Neural cell (in vitro differentiated cells): ENCODE measurements around the gene OLFM3. TPM values are rescaled to one million over a fixed set of nuclear protein-coding genes. Genes with fewer than 3 reads are reported as not detected.

ENCODE experiments used
- H2AFZ ChIP-seq: fragments of 200-600, 300-800 bp; sonication (generic), shearing (Covaris generic); 2 replicates; pipeline ENCODE4 v1.6.0; 2014; ENCODE audit warnings: low read depth, mild to moderate bottlenecking, antibody characterized with exemption, low read length, moderate library complexity
- H3F3A ChIP-seq: fragments of 200-600 bp; shearing (Covaris generic); 2 replicates; pipeline ENCODE4 v1.6.1; 2016; ENCODE audit warnings: mild to moderate bottlenecking, moderate library complexity, mixed read lengths, antibody characterized with exemption, low read length; ENCODE audit not compliant: insufficient read depth, poor library complexity, severe bottlenecking
- H3K27ac ChIP-seq: fragments of 200-600, 300-800 bp; sonication (generic), shearing (Covaris generic); 2 replicates; pipeline ENCODE4 v1.5.1; 2014; ENCODE audit warnings: mild to moderate bottlenecking, low read length, moderate library complexity
- H3K27me3 ChIP-seq: fragments of 300-800, 200-600 bp; sonication (generic), shearing (Covaris generic); 2 replicates; pipeline ENCODE4 v1.6.0; 2014; ENCODE audit warnings: mild to moderate bottlenecking, low read depth, low read length, moderate library complexity; ENCODE audit not compliant: insufficient read depth
- H3K36me3 ChIP-seq: fragments of 300-800, 200-600 bp; sonication (generic), shearing (Covaris generic); 2 replicates; pipeline ENCODE4 v1.5.1; 2014; ENCODE audit warnings: mild to moderate bottlenecking, antibody characterized with exemption, low read length, moderate library complexity; ENCODE audit not compliant: insufficient read depth
- H3K4me2 ChIP-seq: fragments of 300-800, 200-600 bp; sonication (generic), shearing (Covaris generic); 2 replicates; pipeline ENCODE4 v1.6.0; 2014; ENCODE audit warnings: mild to moderate bottlenecking, low read length
- H3K4me3 ChIP-seq: fragments of 300-800, 200-600 bp; sonication (generic), shearing (Covaris generic); 2 replicates; pipeline ENCODE4 v1.5.1; 2014; ENCODE audit warnings: mild to moderate bottlenecking, low read length, moderate library complexity
- H3K79me2 ChIP-seq: fragments of 200-600 bp; shearing (Covaris generic); replicated peaks from 2 replicates; pipeline ENCODE4 v1.6.0; 2014; ENCODE audit warnings: mild to moderate bottlenecking, low read length, moderate library complexity; ENCODE audit not compliant: insufficient read depth
- H3K9ac ChIP-seq: fragments of 300-800, 200-600 bp; sonication (generic), shearing (Covaris generic); 2 replicates; pipeline ENCODE4 v1.6.1; 2016; ENCODE audit warnings: mild to moderate bottlenecking, low read length, mixed read lengths
- H3K9me2 ChIP-seq: fragments of 200-600 bp; shearing (Covaris generic); 2 replicates; pipeline ENCODE4 v1.6.1; 2016; ENCODE audit warnings: mild to moderate bottlenecking, low read length, mixed read lengths; ENCODE audit not compliant: insufficient read depth
- H3K9me3 ChIP-seq: fragments of 200-600, 300-800 bp; sonication (generic), shearing (Covaris generic); 2 replicates; pipeline ENCODE4 v1.6.1; 2016; ENCODE audit warnings: mild to moderate bottlenecking, mixed run types, low read length, moderate library complexity, mixed read lengths
- H4K20me1 ChIP-seq: fragments of 200-600 bp; shearing (Covaris generic); 2 replicates; pipeline ENCODE4 v1.6.1; 2016; ENCODE audit warnings: mild to moderate bottlenecking, mixed run types; ENCODE audit not compliant: insufficient read depth
- CTCF ChIP-seq: fragments of 450-650 bp; IDR thresholded peaks from 2 replicates; pipeline ENCODE4 v1.5.1; 2014; ENCODE audit warnings: antibody characterized with exemption, mild to moderate bottlenecking, moderate library complexity; ENCODE audit not compliant: poor library complexity, severe bottlenecking
- EP300 ChIP-seq: fragments of 450-650 bp; conservative IDR thresholded peaks from 2 replicates; pipeline ENCODE4 v1.6.1; 2014; ENCODE audit warnings: antibody characterized with exemption, mild to moderate bottlenecking, moderate library complexity; ENCODE audit not compliant: poor library complexity, severe bottlenecking
- EZH2 ChIP-seq: fragments of 200-600, 300-800 bp; shearing (Covaris generic), sonication (generic); IDR thresholded peaks from 2 replicates; pipeline ENCODE4 v1.6.1; 2014; ENCODE audit warnings: antibody characterized with exemption, low read length, borderline replicate concordance, mild to moderate bottlenecking; ENCODE audit not compliant: insufficient read depth, poor library complexity, severe bottlenecking
- MXI1 ChIP-seq: fragments of 450-650 bp; conservative IDR thresholded peaks from 2 replicates; pipeline ENCODE4 v1.6.1; 2014; ENCODE audit warnings: antibody characterized with exemption, mild to moderate bottlenecking; ENCODE audit not compliant: poor library complexity, severe bottlenecking
- POLR2AphosphoS5 ChIP-seq: IDR thresholded peaks from 2 replicates; pipeline ENCODE4 v1.6.1; 2012
- RAD21 ChIP-seq: fragments of 450-650 bp; conservative IDR thresholded peaks from 2 replicates; pipeline ENCODE4 v1.6.1; 2014; ENCODE audit warnings: antibody characterized with exemption, mild to moderate bottlenecking, moderate library complexity
- REST ChIP-seq: IDR thresholded peaks from 2 replicates; pipeline ENCODE4 v1.6.1; 2012; ENCODE audit warnings: borderline replicate concordance
- SMC3 ChIP-seq: fragments of 450-650 bp; conservative IDR thresholded peaks from 2 replicates; pipeline ENCODE4 v1.6.1; 2014; ENCODE audit warnings: antibody characterized with exemption, mild to moderate bottlenecking, moderate library complexity; ENCODE audit not compliant: poor library complexity
- TAF1 ChIP-seq: IDR thresholded peaks from 2 replicates; pipeline ENCODE4 v1.6.1; 2012; ENCODE audit warnings: low read depth
- polyA plus RNA-seq: library from polyadenylated mRNA; depleted of rRNA; stranded (reverse); fragments of >200 nt; gene quantifications from 2 replicates; pipeline ENCODE4 v1.2.3, GENCODE V29; 2014

OLFM3 gene
- polyA plus RNA-seq, 1 donor from 2014 or later: 7.9 TPM

- H3K36me3 ChIP-seq: no peaks in the 10 kb centered on the region
- TF ChIP-seq RAD21 (no peak), CTCF (no peak), POLR2AphosphoS5 (no peak), TAF1 (no peak)
- no peak overlapping the region for H2AFZ ChIP-seq
- H3K4me3 ChIP-seq: no peak overlapping the region
- no peaks in the 10 kb centered on the region for H3K27me3 ChIP-seq
- H3K9me2 ChIP-seq: no peaks in the 10 kb centered on the region
- H3K4me2 ChIP-seq: no peak overlapping the region
- no peaks in the 10 kb centered on the region for H4K20me1 ChIP-seq
- H3K9ac ChIP-seq: no peak overlapping the region
- no peaks in the 10 kb centered on the region for H3F3A ChIP-seq
- H3K27ac ChIP-seq: no peak overlapping the region
- no peaks in the 10 kb centered on the region for H3K79me2 ChIP-seq
- H3K9me3 ChIP-seq: no peaks in the 10 kb centered on the region
Measured at GRCh38 chr1:101943237-101943636, 53.5 kb downstream of the OLFM3 start.

- no peak overlapping the region for H3K9ac ChIP-seq
- no peaks in the 10 kb centered on the region for H4K20me1 ChIP-seq
- no peaks in the 10 kb centered on the region for H3K79me2 ChIP-seq
- no peaks in the 10 kb centered on the region for H3K36me3 ChIP-seq
- no peaks in the 10 kb centered on the region for H3F3A ChIP-seq
- no peak overlapping the region for H3K27ac ChIP-seq
- H3K9me2 ChIP-seq: no peaks in the 10 kb centered on the region
- no peak overlapping the region for H3K4me3 ChIP-seq
- H2AFZ ChIP-seq: no peak overlapping the region
- no peaks in the 10 kb centered on the region for H3K9me3 ChIP-seq
- no peak for TF ChIP-seq TAF1
- no peak for TF ChIP-seq CTCF
- TF ChIP-seq EP300: no peak
- H3K27me3 ChIP-seq: no peaks in the 10 kb centered on the region
- no peak overlapping the region for H3K4me2 ChIP-seq
Measured at GRCh38 chr1:101942516-101943193, 54.1 kb downstream of the OLFM3 start.

- no peak overlapping the region for H3K4me3 ChIP-seq
- H3K9ac ChIP-seq: no peak overlapping the region
- no peak for TF ChIP-seq POLR2AphosphoS5
- no peak for TF ChIP-seq MXI1
- TF ChIP-seq REST: no peak
- no peak for TF ChIP-seq SMC3
- no peak for TF ChIP-seq CTCF
- no peak for TF ChIP-seq EZH2
Measured at GRCh38 chr1:101938681-101939080, 58.0 kb downstream of the OLFM3 start.

More at GRCh38 chr1:101938681-101939080, 58.0 kb downstream of the OLFM3 start:
- H3K79me2 ChIP-seq: no peaks in the 10 kb centered on the region
- H4K20me1 ChIP-seq: no peaks in the 10 kb centered on the region
- no peaks in the 10 kb centered on the region for H3K36me3 ChIP-seq
- no peaks in the 10 kb centered on the region for H3K9me2 ChIP-seq
- no peaks in the 10 kb centered on the region for H3F3A ChIP-seq
- H3K27me3 ChIP-seq: no peaks in the 10 kb centered on the region
- H2AFZ ChIP-seq: no peak overlapping the region
- no peaks in the 10 kb centered on the region for H3K9me3 ChIP-seq
- no peak overlapping the region for H3K27ac ChIP-seq
- H3K4me2 ChIP-seq: no peak overlapping the region
